ENCODE measurements around the gene ABCD1. TPM values are rescaled to one million over a fixed set of nuclear protein-coding genes. Genes with fewer than 3 reads are reported as not detected.
A peak's percentile ranks its signal among the peaks of the same experiment; 100 is the strongest.

The ABCD1 gene
- total RNA-seq, 1 experiment from 2014 or later: 9.1 TPM

GRCh38 chrX:153763989-153764755 lies 39.5 kb downstream of the ABCD1 start, which contains the start of gene PLXNB3 (continued):
- no peak for TF ChIP-seq STAT6 (CRISPR knock-in tag; conservative IDR thresholded peaks at IDR 0.05; ENCODE audit: low read depth)
- no peak for TF ChIP-seq ZNF232 (CRISPR knock-in tag; IDR thresholded peaks at IDR 0.05)
- TF ChIP-seq AFF4 (CRISPR knock-in tag; IDR thresholded peaks at IDR 0.05; ENCODE audit: borderline replicate concordance): no peak
- no peak for TF ChIP-seq TCF7 (CRISPR knock-in tag; IDR thresholded peaks at IDR 0.05; ENCODE audit: low read depth)
- no peak for TF ChIP-seq USF2 (CRISPR knock-in tag; IDR thresholded peaks at IDR 0.05)
- 0 out of 2 replicates have a peak, but pooled peaks have one; percentile 17 for TF ChIP-seq SP1 (CRISPR knock-in tag; conservative IDR thresholded peaks at IDR 0.05)
- no peak for TF ChIP-seq ZNF532 (CRISPR knock-in tag; IDR thresholded peaks at IDR 0.05; ENCODE audit: borderline replicate concordance)
- TF ChIP-seq E2F1 (CRISPR knock-in tag; IDR thresholded peaks at IDR 0.05): no peak
- TF ChIP-seq NFATC4 (CRISPR knock-in tag; IDR thresholded peaks at IDR 0.05): no peak
- peak; percentile 59; the same call in 1 of the 2 replicates for TF ChIP-seq CTCF (IDR thresholded peaks at IDR 0.05)
- no peak for TF ChIP-seq RORB (CRISPR knock-in tag; IDR thresholded peaks at IDR 0.05)
- no peak for TF ChIP-seq KAT7 (CRISPR knock-in tag; IDR thresholded peaks at IDR 0.05; ENCODE audit: borderline replicate concordance)
- TF ChIP-seq ZNF416 (CRISPR knock-in tag; IDR thresholded peaks at IDR 0.05): no peak
- TF ChIP-seq IRF1 (CRISPR knock-in tag; IDR thresholded peaks at IDR 0.05): no peak
- no peak for TF ChIP-seq ZNF671 (CRISPR knock-in tag; IDR thresholded peaks at IDR 0.05)
- peak; percentile 44; the same call in 1 of the 2 replicates for TF ChIP-seq HMGXB4 (CRISPR knock-in tag; IDR thresholded peaks at IDR 0.05)
- no peak for TF ChIP-seq ZNF425 (CRISPR knock-in tag; conservative IDR thresholded peaks at IDR 0.05)
